Prostate gland (tissue), 2 donors: Measurements from ENCODE around the gene CBFA2T3. TPM values are rescaled to one million over a fixed set of nuclear protein-coding genes. Genes with fewer than 3 reads are reported as not detected.

ENCODE experiments used
- DNase-seq: peaks from one replicate; pipeline ENCODE4 v3.0.0-alpha.2; 2019; ENCODE audit warnings: low spot score
- H3K27ac ChIP-seq, 2 donors: fragments of 200-600 bp; sonication (generic); 2 replicates each; pipeline ENCODE4 v1.5.1; 2017 to 2019
- H3K27me3 ChIP-seq: fragments of 200-600 bp; sonication (generic); replicated peaks from 2 replicates; pipeline ENCODE4 v1.5.1; 2019; ENCODE audit not compliant: insufficient read depth
- H3K36me3 ChIP-seq, 2 donors: fragments of 200-600 bp; sonication (generic); 1 replicate in 1 of 2; 2 replicates in 1 of 2; pipeline versions ENCODE4 v1.5.1 to v1.8.1; 2017 to 2019
- H3K4me1 ChIP-seq: fragments of 200-600 bp; sonication (generic); replicated peaks from 2 replicates; pipeline ENCODE4 v1.5.1; 2019
- H3K4me3 ChIP-seq, 2 donors: fragments of 200-600 bp; sonication (generic); 2 replicates each; pipeline ENCODE4 v1.5.1; 2017 to 2019
- H3K9me3 ChIP-seq: fragments of 200-600 bp; sonication (generic); 2 replicates; pipeline ENCODE4 v1.5.1; 2017
- POLR2A ChIP-seq: fragments of 450-650 bp; IDR thresholded peaks from one replicate; pipeline ENCODE4 v1.6.1; 2016; ENCODE audit warnings: antibody characterized with exemption, mild to moderate bottlenecking
- POLR2AphosphoS5 ChIP-seq: sonication (generic); formaldehyde crosslinking; IDR thresholded peaks from one replicate; pipeline ENCODE4 v1.6.1; 2017; ENCODE audit warnings: antibody characterized with exemption
- WGBS: methylation state at CpG from one replicate; pipeline ENCODE4 v1.1.5; 2018; 5-methylcytosine and 5-hydroxymethylcytosine counted together
- intact Hi-C: fragments of 100-400 bp; cut with DNase I; formaldehyde crosslinking; loops from one replicate; pipeline ENCODE4 v1.14.2; 2022
- total RNA-seq, 2 donors: library from RNA; depleted of rRNA; stranded (reverse); fragments of >200 nt; gene quantifications; one replicate each; pipeline ENCODE4 v1.1.0, GENCODE V29; 2016
- TF ChIP-seq, protein P1 (sequence below), 4 experiments: fragments of 200-600 bp in 2 of 4; fragments of 450-650 bp in 2 of 4; sonication (generic) in 2 of 4; IDR thresholded peaks; 1 replicate in 3 of 4; 2 replicates in 1 of 4; pipeline ENCODE4 v1.5.1; 2016 to 2019; ENCODE audit warnings: antibody characterized with exemption in 4 of 4, mild to moderate bottlenecking in 2 of 4, moderate library complexity in 2 of 4

The CBFA2T3 gene
- total RNA-seq, 2 donors from 2014 or later: 4.5 to 8.7 TPM

DNA sequence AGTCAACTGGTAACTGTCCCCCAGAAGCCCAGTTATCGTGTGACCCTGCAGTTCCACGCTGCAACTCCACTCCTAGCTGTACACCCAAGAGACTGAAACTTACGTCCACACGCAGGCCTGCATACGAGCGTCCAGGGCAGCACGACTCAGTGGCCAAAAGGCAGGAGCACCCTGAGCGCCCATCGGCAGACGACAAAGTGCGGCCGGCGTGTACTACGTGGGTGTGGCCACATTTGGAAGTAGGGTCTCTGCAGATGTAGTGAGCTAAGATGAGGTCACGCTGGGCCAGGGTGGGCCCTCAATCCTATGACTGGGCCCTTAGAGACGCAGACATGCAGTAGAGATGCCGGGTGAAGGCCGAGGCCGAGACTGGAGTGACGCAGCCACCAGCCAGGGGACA, 133.8 kb downstream of the CBFA2T3 start:
- intact Hi-C loops: no loop called here
- peaks cover 0 to 7% of the 10 kb centered on the region in 2 donors for H3K36me3 ChIP-seq
- 79% methylated on average over 20 of the region's 20 CpGs for WGBS

DNA sequence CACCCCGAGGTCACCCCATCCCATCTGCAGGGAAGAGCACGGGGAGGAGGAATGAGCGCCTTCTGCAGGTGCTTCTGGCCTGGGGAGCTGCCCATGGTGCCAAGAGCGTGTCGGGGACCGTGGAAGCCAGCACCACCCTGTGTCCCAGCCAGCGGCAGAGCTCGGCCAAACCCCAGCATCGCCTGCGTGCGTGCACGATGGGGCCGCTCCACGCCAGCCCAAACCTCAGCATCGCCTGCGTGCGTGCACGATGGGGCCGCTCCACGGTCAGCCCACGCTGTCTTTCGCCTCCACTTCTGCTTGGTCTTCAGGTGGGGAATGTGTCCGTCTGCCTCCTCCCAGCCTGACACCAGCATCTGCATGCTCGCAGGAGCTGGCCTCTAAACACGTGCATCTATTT, 134.2 kb downstream of the CBFA2T3 start:
- no peaks in the 10 kb centered on the region for H3K9me3 ChIP-seq
- peaks cover 0 to 7% of the 10 kb centered on the region in 2 donors for H3K36me3 ChIP-seq
- TF ChIP-seq POLR2A: no peak
- TF ChIP-seq, protein P1, sequence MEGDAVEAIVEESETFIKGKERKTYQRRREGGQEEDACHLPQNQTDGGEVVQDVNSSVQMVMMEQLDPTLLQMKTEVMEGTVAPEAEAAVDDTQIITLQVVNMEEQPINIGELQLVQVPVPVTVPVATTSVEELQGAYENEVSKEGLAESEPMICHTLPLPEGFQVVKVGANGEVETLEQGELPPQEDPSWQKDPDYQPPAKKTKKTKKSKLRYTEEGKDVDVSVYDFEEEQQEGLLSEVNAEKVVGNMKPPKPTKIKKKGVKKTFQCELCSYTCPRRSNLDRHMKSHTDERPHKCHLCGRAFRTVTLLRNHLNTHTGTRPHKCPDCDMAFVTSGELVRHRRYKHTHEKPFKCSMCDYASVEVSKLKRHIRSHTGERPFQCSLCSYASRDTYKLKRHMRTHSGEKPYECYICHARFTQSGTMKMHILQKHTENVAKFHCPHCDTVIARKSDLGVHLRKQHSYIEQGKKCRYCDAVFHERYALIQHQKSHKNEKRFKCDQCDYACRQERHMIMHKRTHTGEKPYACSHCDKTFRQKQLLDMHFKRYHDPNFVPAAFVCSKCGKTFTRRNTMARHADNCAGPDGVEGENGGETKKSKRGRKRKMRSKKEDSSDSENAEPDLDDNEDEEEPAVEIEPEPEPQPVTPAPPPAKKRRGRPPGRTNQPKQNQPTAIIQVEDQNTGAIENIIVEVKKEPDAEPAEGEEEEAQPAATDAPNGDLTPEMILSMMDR (IDR thresholded peaks at IDR 0.05): no peak

More for the DNA sequence above, 133.8 kb downstream of the CBFA2T3 start:
- no peak overlapping the region for H3K27ac ChIP-seq
- TF ChIP-seq POLR2AphosphoS5 (no peak), POLR2A (no peak)
- TF ChIP-seq, protein P1 (IDR thresholded peaks at IDR 0.05): no peak
- no peak for DNase-seq
- H3K27me3 ChIP-seq: no peaks in the 10 kb centered on the region
- no peaks in the 10 kb centered on the region for H3K9me3 ChIP-seq
- no peak overlapping the region for H3K4me3 ChIP-seq
- no peaks in the 10 kb centered on the region for H3K4me1 ChIP-seq

DNA sequence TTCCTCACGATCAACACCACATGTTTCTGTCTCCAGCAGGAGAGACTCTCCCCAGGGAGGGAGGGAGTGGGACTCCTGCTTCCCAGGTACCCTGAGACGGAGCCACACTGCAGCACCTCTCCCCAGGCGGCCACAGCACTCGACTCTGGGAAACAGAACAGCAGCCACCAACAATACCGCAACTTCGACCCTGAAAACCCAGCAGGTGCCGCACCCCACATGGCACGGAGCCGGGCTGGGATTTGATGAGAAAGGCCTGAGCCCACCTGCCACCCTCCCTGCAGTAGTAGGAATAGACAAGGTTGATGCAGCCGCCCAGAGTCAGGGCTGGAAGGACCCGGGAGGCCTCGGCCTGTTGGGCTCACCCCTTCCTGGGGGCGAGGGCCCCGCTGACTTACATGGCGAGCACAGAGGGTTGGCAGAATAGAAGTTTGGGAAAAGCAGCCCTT, 134.7 kb downstream of the CBFA2T3 start:
- no peak for DNase-seq
- TF ChIP-seq POLR2AphosphoS5 (no peak), POLR2A (no peak)
- TF ChIP-seq, protein P1 (IDR thresholded peaks at IDR 0.05): no peak
- no peaks in the 10 kb centered on the region for H3K4me1 ChIP-seq
- 87% methylated on average over 15 of the region's 15 CpGs for WGBS
- H3K27me3 ChIP-seq: no peaks in the 10 kb centered on the region
- H3K4me3 ChIP-seq: no peak overlapping the region
- no peak overlapping the region for H3K27ac ChIP-seq
- intact Hi-C loops: no loop called here
- H3K36me3 ChIP-seq: peaks cover 0 to 7% of the 10 kb centered on the region in 2 donors
- no peaks in the 10 kb centered on the region for H3K9me3 ChIP-seq

More for the DNA sequence above, 134.2 kb downstream of the CBFA2T3 start:
- 90% methylated on average over 25 of the region's 25 CpGs for WGBS
- no peak for DNase-seq
- no peak overlapping the region for H3K27ac ChIP-seq
- H3K27me3 ChIP-seq: no peaks in the 10 kb centered on the region
- intact Hi-C loops: no loop called here
- no peak overlapping the region for H3K4me3 ChIP-seq
- H3K4me1 ChIP-seq: no peaks in the 10 kb centered on the region

DNA sequence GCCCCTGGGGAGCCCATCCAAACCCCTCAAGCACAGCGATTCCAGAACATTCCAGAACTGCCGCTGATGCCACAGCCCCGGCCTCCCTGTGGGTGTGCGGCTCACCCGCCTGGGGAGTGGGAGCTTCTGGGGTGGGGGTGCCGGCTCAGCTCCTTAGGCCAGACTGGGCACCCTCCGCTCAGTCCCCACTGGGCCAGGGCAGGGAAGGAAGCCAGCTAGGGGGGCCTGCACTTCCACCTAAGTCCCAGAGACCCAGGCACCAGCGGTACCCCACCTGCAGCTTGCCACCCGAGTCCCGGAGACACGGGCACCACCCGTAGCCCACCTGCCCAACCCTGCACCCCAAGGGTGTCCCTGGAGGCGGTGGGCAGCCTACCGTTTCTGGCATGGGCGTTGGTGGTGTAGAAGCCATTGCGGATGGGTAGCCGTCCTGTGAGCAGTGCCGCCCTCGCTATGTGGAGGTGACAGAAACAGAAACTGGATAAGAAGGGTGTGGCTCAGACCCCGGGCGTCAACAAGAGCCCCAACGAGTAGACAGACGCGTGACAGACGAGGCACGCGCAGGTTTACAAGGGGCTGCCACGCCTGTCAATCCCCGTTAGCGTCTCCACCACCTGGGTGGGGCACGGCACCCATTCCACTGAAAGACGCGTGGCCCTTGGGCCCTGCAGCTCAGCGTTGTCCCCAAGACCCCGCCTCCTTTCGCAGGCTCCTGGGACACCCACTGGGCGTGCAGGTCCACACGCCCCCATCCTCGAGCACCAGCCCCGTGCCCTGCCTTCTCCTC, 135.3 kb downstream of the CBFA2T3 start:
- DNase-seq: no peak
- no peaks in the 10 kb centered on the region for H3K4me1 ChIP-seq
- H3K27me3 ChIP-seq: no peaks in the 10 kb centered on the region
- H3K9me3 ChIP-seq: no peaks in the 10 kb centered on the region
- TF ChIP-seq POLR2AphosphoS5: no peak
- TF ChIP-seq, protein P1 (IDR thresholded peaks at IDR 0.05): no peak
- no peak for TF ChIP-seq POLR2A
- intact Hi-C loops: no loop called here
- no peak overlapping the region for H3K4me3 ChIP-seq
- 93% methylated on average over 38 of the region's 40 CpGs for WGBS
- peaks cover 0 to 7% of the 10 kb centered on the region in 2 donors for H3K36me3 ChIP-seq
- H3K27ac ChIP-seq: no peak overlapping the region
